Adrenal gland (tissue), 12 donors: Measurements from ENCODE around the gene PGPEP1. TPM values are rescaled to one million over a fixed set of nuclear protein-coding genes. Genes with fewer than 3 reads are reported as not detected.

ENCODE experiments used
- DNase-seq, 7 donors: peaks; one replicate each; pipeline ENCODE4 v3.0.0-alpha.2; 2019 to 2020
- H3K27ac ChIP-seq, 5 donors: fragments of 200-600 bp; sonication (generic) in 4 of 5; 1 replicate in 3 of 5; 2 replicates in 2 of 5; pipeline versions ENCODE4 v1.5.1 to v1.8.0; 2016 to 2020; ENCODE audit warnings: mild to moderate bottlenecking in 1 of 5
- H3K27me3 ChIP-seq: fragments of 200-600 bp; 2 replicates; pipeline ENCODE4 v1.8.0; 2021
- H3K36me3 ChIP-seq, 2 donors: fragments of 200-600 bp; replicated peaks in 1 of 2; 1 replicate in 1 of 2; 2 replicates in 1 of 2; pipeline versions ENCODE4 v1.5.1 to v1.8.0; 2018 to 2022
- H3K4me1 ChIP-seq, 2 donors: fragments of 200-600 bp; replicated peaks in 1 of 2; 1 replicate in 1 of 2; 2 replicates in 1 of 2; pipeline versions ENCODE4 v1.5.1 to v1.8.0; 2018 to 2021
- H3K4me3 ChIP-seq, 4 donors: fragments of 200-600 bp; sonication (generic) in 3 of 4; one replicate each; pipeline ENCODE4 v1.5.1; 2016 to 2018
- H3K9me3 ChIP-seq, 3 donors: fragments of 200-600 bp; sonication (generic) in 1 of 3; replicated peaks in 1 of 3; 1 replicate in 2 of 3; 2 replicates in 1 of 3; pipeline versions ENCODE4 v1.5.1 to v1.8.0; 2016 to 2021
- POLR2A ChIP-seq, 2 donors: fragments of 450-650 bp; IDR thresholded peaks; one replicate each; pipeline ENCODE4 v1.6.1; 2017; ENCODE audit warnings: antibody characterized with exemption in 2 of 2, mild to moderate bottlenecking in 2 of 2, moderate library complexity in 1 of 2
- WGBS, 4 donors: extraction: QIAGEN DNeasy Blood & Tissue Kit in 2 of 4; methylation state at CpG; one replicate each; pipeline versions ENCODE4 v1.1.5 to v1.1.7; 2013 to 2017; 5-methylcytosine and 5-hydroxymethylcytosine counted together
- intact Hi-C, 2 donors: fragments of 100-400 bp; cut with DNase I; formaldehyde crosslinking; loops; one replicate each; pipeline versions ENCODE4 v1.14.1 to v1.15.0; 2022 to 2023
- polyA plus RNA-seq, 3 donors: library from polyadenylated mRNA; stranded (reverse); fragments of 200-250 nt in 2 of 3; fragments of 350-450 nt in 1 of 3; fragmentation: Illumina TruSeq in 1 of 3; extraction: RNeasy Lipid Tissue Mini Kit (QIAGEN cat#74804) in 1 of 3; gene quantifications; one replicate each; pipeline ENCODE4 v1.2.3, GENCODE V29; 2013 to 2014
- total RNA-seq, 9 donors: library from RNA; depleted of rRNA in 4 of 9; stranded (reverse); fragments of >200 nt in 4 of 9; fragments of 120-200 nt in 1 of 9; fragmentation: NEBNext Ultra II Directional in 1 of 9; extraction: Animal tissue kit (Norgen Biotek cat#: 25700) in 1 of 9; gene quantifications; one replicate each; pipeline versions ENCODE4 v1.1.0 to v1.2.4, GENCODE V29; 2013 to 2023
- TF ChIP-seq, protein P1 (sequence below), 6 experiments: fragments of 450-650 bp in 4 of 6; fragments of 200-600 bp in 2 of 6; sonication (generic) in 1 of 6; IDR thresholded peaks; 1 replicate in 5 of 6; 2 replicates in 1 of 6; pipeline versions ENCODE4 v1.5.1 to v1.8.0; 2016 to 2021; ENCODE audit warnings: antibody characterized with exemption in 6 of 6, mild to moderate bottlenecking in 2 of 6, moderate library complexity in 1 of 6
- donor health status: healthy with polysubstance abuse.
- donor health status: Bipolar disorder and iron deficiency.
- donor health status: DM: yes; HTN: yes; CAD: no.
- donor health status: DM: no; HTN: no; CAD: no.
- donor health status: DM: no; HTN: no; CAD: no.
- donor health status: DM: yes; HTN: yes; CAD: no.

The PGPEP1 gene
- total and polyA plus RNA-seq, 12 donors = 19.0 to 89.2 (median 44.0) TPM

DNA sequence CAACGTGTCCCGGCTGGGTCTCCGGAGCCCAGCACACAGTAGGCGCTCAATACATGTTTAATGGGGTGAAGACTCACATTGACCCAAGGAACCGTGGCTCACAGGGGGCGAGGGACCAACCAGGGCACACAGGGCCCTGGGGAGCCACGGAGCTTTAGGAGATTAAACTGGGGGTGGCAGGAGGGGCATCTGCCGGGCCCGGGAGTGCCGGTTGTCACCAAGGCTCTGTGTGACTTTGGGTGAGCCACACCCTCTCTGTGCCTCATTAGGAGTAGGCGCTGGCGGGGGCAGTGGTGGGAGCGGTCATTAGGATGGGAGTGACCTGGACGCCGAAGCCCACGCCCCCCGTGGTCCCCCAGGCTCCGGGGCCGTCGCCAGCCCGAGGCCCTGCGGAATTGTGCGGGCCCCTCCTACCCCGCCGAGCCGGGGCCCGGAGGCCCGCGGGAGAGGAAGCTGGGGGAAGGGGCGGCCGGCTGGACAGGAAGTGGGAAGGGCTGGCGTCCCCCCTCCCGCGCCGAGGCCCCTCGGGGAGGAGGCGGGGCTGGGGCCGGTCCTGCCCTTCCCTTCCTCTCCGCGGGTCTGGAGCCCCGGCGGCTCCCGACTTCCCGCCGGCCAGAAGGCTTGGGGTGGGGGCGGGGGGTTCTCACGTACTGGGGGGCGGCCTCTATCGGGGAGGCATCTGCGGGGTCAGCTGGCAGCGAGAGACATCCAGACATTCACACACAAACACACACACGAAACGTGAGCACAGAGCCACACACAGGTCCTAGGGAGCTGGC lies 77.0 kb downstream of the PGPEP1 start:
- Histone ChIP-seq H3K27me3 (no peaks in the 10 kb centered on the region), H3K4me1 (peaks cover 38 to 57% of the 10 kb centered on the region in 2 donors), H3K9me3 (no peaks in the 10 kb centered on the region), H3K36me3 (no peaks in the 10 kb centered on the region), H3K4me3 (peak overlapping the region in 1 of 4 donors; percentile 50), H3K27ac (peak overlapping the region; percentile 72 to 92 (median 85))
- intact Hi-C loops = no loop called here
- peak; percentile 71 to 78 (median 72) for DNase-seq
- TF ChIP-seq POLR2A (IDR thresholded peaks at IDR 0.05) = peak in 1 of 2 donors; percentile 15
- TF ChIP-seq, protein P1, sequence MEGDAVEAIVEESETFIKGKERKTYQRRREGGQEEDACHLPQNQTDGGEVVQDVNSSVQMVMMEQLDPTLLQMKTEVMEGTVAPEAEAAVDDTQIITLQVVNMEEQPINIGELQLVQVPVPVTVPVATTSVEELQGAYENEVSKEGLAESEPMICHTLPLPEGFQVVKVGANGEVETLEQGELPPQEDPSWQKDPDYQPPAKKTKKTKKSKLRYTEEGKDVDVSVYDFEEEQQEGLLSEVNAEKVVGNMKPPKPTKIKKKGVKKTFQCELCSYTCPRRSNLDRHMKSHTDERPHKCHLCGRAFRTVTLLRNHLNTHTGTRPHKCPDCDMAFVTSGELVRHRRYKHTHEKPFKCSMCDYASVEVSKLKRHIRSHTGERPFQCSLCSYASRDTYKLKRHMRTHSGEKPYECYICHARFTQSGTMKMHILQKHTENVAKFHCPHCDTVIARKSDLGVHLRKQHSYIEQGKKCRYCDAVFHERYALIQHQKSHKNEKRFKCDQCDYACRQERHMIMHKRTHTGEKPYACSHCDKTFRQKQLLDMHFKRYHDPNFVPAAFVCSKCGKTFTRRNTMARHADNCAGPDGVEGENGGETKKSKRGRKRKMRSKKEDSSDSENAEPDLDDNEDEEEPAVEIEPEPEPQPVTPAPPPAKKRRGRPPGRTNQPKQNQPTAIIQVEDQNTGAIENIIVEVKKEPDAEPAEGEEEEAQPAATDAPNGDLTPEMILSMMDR (IDR thresholded peaks at IDR 0.05) = no peak
- 0 to 1% (median 0%) methylated on average over 1 to 53 of the region's 53 CpGs for WGBS, 4 donors

DNA sequence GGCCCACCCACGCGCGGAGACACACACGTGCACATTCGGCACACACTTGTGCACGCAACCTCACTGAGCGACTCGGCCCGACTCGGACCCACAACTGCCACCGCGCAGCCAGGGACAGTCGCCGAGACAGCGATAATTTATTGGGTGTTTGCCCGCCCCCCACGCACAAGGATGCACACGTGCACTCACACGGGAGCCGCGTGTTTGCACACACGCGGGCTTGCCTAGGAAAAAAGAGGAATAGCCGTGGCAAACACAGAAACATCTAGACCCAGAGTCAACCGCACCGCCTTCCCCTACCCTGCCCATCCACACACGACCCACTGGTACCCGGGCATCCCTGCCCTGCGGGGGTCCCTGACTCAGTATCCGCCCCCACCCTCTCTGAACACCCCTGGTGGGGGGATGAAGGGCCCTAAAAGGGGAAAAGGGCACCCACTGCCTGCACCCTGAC lies 77.7 kb downstream of the PGPEP1 start:
- Histone ChIP-seq H3K36me3 (no peaks in the 10 kb centered on the region), H3K27ac (peak overlapping the region in 4 of 5 donors; percentile 53 to 92 (median 86)), H3K4me1 (peaks cover 38 to 57% of the 10 kb centered on the region in 2 donors), H3K9me3 (no peaks in the 10 kb centered on the region), H3K27me3 (no peaks in the 10 kb centered on the region), H3K4me3 (peak overlapping the region in 1 of 4 donors; percentile 50)
- intact Hi-C loops = no loop called here
- WGBS, 4 donors = 6 to 10% (median 9%) methylated on average over 23 to 30 of the region's 30 CpGs; no CpG with 5 or more reads in 1 of the 4 donors
- TF ChIP-seq POLR2A (IDR thresholded peaks at IDR 0.05) = no peak
- TF ChIP-seq, protein P1 (IDR thresholded peaks at IDR 0.05) = no peak
- peak in 5 of 7 donors; percentile 51 to 78 (median 60) for DNase-seq

DNA sequence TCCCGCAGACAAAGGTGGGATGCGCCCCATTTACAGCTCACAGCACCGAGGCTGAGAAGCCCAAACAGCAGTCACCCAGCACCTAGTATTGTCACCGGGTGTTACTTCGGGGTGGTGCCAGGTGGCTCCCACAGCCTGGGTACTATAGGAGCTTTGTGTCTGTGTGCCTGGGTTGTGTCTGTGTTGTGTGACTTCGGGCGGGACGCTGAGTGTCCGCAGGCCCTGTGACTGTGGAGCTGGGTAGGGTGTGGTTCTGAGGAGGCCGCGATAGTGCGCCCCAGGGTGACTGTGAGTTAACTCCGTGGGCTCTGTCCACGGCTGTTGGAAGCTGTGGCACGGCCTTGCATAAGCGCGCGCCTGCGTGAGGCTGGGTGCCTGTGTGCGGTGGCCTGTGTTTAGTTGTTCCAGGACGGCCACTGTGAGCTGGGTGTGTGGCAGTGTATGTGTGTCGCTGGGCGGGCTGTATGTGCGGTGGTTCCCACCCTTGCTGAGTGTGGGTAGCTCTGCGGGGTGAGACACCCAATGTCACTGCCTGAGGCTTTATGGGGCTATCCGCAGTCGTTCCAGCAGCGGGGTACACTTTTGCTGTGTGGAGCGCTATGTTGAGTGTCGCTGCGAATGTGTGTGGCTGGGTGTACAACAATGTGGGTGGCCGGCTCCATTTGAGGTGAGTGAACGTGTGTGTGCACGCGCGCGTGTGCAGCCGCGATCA lies 78.2 kb downstream of the PGPEP1 start:
- peaks cover 38 to 57% of the 10 kb centered on the region in 2 donors for H3K4me1 ChIP-seq
- whole genome bisulfite sequencing, 4 donors = 13 to 35% (median 23%) methylated on average over 4 to 39 of the region's 39 CpGs
- H3K4me3 ChIP-seq = peak overlapping the region in 1 of 4 donors; percentile 92
- TF ChIP-seq POLR2A (IDR thresholded peaks at IDR 0.05) = no peak
- TF ChIP-seq, protein P1 (IDR thresholded peaks at IDR 0.05) = no peak
- H3K9me3 ChIP-seq = no peaks in the 10 kb centered on the region
- H3K27me3 ChIP-seq = no peaks in the 10 kb centered on the region
- DNase-seq = peak in 6 of 7 donors; percentile 47 to 82 (median 61)
- no peaks in the 10 kb centered on the region for H3K36me3 ChIP-seq
- peak overlapping the region in 4 of 5 donors; percentile 53 to 92 (median 86) for H3K27ac ChIP-seq
- intact Hi-C loops = no loop called here

DNA sequence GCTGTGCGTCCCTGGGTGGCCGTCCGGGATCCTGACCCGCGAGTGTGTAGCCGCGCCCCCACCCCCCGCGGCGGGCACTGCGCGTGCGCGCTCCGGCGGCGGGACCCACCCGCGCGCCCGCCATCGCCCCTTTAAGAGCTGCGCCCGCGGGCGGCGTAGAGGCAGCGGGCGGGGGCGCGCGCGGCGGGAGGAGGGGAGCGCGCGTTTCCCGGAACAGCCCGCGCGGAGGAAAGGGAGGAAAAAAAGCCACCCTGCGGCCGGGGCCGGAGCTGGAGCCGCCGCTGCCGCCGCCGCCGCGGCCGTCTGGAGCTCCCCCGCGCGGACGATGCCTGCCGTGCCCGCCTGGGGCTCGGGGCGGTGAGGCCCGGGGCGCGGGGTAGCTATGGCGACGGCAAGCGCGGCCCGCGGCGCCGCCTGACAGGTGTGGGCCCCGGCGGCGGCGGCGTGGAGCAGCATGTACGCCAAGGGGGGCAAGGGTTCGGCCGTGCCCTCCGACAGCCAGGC lies 78.8 kb downstream of the PGPEP1 start, which contains the start of gene SSBP4:
TSS of gene SSBP4 (plus strand) at position 204 of the 504 bp plus-strand sequence. CDS start at position 455, 251 bp downstream.
- intact Hi-C loops = no loop called here
- Histone ChIP-seq H3K36me3 (no peaks in the 10 kb centered on the region), H3K9me3 (no peaks in the 10 kb centered on the region), H3K27me3 (no peaks in the 10 kb centered on the region), H3K4me3 (peak within 1 kb of the TSS in 3 of 4 donors; percentile 1 to 92 (median 11)), H3K4me1 (peaks cover 38 to 56% of the 10 kb centered on the region in 2 donors), H3K27ac (peak within 1 kb of the TSS in 4 of 5 donors; percentile 53 to 92 (median 86))
- 1% methylated on average over 40 to 80 of the region's 80 CpGs; no CpG with 5 or more reads in 2 of the 4 donors for WGBS, 4 donors
- TF ChIP-seq, protein P1 (IDR thresholded peaks at IDR 0.05) = peak in 3 of 6 experiments; percentile 43 to 69 (median 53)
- peak; percentile 27 to 51 for TF ChIP-seq POLR2A (IDR thresholded peaks at IDR 0.05)
- DNase-seq = peak; percentile 60 to 81 (median 68)
